Measurements from ENCODE around the gene CDK6. TPM values are rescaled to one million over a fixed set of nuclear protein-coding genes. Genes with fewer than 3 reads are reported as not detected.

Gene CDK6
- total and polyA plus RNA-seq, 4 donors, result 3.3 to 35.0 (median 12.0) TPM

DNA sequence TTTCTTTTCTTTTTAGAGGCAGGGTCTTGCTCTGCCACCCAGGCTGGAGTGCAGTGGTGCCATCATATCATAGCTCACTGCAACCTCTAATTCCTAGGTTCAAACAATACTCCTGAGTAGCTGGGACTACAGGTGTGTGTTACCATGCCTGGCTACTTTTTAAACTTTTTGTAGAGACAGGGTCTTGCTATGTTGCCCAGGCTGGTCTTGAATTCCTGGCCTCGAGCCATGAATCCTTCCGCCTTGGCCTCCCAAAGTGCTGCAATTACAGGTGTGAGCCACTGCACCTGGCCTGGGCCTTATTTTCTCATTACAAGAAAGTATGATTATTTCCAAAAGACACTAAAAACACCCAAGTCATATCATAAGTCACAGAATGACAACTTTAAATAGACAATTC is 106.6 kb downstream of the CDK6 start:
- Histone ChIP-seq H3K4me3 (ENCODE audit: low read depth in 1 of 3, low read length in 3 of 3) (no peak overlapping the region), H3K9me3 (ENCODE audit: control insufficient read depth in 4 of 4, low read length in 3 of 4) (no peaks in the 10 kb centered on the region), H3K27me3 (ENCODE audit: control insufficient read depth in 4 of 4, insufficient read depth in 4 of 4, low read length in 3 of 4) (no peaks in the 10 kb centered on the region), H3K27ac (ENCODE audit: low read depth in 1 of 2, low read length in 2 of 2) (no peak overlapping the region), H3K9ac (ENCODE audit: low read depth in 1 of 2, low read length in 2 of 2) (no peak overlapping the region), H3K4me1 (ENCODE audit: control insufficient read depth in 4 of 4, insufficient read depth in 4 of 4, low read length in 3 of 4) (no peaks in the 10 kb centered on the region), H3K36me3 (ENCODE audit: control insufficient read depth in 4 of 4, insufficient read depth in 3 of 4, low read depth in 1 of 4, low read length in 3 of 4) (peaks cover 0 to 6% (median 3%) of the 10 kb centered on the region in 4 donors)
- DNase-seq (ENCODE audit: low spot score), result no peak
- TF ChIP-seq JUND (IDR thresholded peaks at IDR 0.05) (no peak), FOXA1 (IDR thresholded peaks at IDR 0.05) (no peak), RAD21 (IDR thresholded peaks at IDR 0.05) (no peak), HNF4G (IDR thresholded peaks at IDR 0.05) (no peak), TAF1 (conservative IDR thresholded peaks at IDR 0.05) (no peak), SP1 (IDR thresholded peaks at IDR 0.05) (no peak), NR2F2 (IDR thresholded peaks at IDR 0.05) (no peak), GABPA (IDR thresholded peaks at IDR 0.05 in 1 of 2, conservative IDR thresholded peaks at IDR 0.05 in 1 of 2) (no peak), YY1 (IDR thresholded peaks at IDR 0.05) (no peak), HNF4A (conservative IDR thresholded peaks at IDR 0.05) (no peak), FOXA2 (IDR thresholded peaks at IDR 0.05) (no peak), EGR1 (IDR thresholded peaks at IDR 0.05; ENCODE audit: low read depth in 2 of 2) (no peak), RXRA (IDR thresholded peaks at IDR 0.05) (no peak)
- TF ChIP-seq, protein P1, sequence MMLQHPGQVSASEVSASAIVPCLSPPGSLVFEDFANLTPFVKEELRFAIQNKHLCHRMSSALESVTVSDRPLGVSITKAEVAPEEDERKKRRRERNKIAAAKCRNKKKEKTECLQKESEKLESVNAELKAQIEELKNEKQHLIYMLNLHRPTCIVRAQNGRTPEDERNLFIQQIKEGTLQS (IDR thresholded peaks at IDR 0.05), result no peak
- TF ChIP-seq, protein P2, sequence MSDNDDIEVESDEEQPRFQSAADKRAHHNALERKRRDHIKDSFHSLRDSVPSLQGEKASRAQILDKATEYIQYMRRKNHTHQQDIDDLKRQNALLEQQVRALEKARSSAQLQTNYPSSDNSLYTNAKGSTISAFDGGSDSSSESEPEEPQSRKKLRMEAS (IDR thresholded peaks at IDR 0.05), result no peak
- TF ChIP-seq, protein P3, sequence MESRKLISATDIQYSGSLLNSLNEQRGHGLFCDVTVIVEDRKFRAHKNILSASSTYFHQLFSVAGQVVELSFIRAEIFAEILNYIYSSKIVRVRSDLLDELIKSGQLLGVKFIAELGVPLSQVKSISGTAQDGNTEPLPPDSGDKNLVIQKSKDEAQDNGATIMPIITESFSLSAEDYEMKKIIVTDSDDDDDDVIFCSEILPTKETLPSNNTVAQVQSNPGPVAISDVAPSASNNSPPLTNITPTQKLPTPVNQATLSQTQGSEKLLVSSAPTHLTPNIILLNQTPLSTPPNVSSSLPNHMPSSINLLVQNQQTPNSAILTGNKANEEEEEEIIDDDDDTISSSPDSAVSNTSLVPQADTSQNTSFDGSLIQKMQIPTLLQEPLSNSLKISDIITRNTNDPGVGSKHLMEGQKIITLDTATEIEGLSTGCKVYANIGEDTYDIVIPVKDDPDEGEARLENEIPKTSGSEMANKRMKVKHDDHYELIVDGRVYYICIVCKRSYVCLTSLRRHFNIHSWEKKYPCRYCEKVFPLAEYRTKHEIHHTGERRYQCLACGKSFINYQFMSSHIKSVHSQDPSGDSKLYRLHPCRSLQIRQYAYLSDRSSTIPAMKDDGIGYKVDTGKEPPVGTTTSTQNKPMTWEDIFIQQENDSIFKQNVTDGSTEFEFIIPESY (IDR thresholded peaks at IDR 0.05), result no peak
- TF ChIP-seq, protein P4, sequence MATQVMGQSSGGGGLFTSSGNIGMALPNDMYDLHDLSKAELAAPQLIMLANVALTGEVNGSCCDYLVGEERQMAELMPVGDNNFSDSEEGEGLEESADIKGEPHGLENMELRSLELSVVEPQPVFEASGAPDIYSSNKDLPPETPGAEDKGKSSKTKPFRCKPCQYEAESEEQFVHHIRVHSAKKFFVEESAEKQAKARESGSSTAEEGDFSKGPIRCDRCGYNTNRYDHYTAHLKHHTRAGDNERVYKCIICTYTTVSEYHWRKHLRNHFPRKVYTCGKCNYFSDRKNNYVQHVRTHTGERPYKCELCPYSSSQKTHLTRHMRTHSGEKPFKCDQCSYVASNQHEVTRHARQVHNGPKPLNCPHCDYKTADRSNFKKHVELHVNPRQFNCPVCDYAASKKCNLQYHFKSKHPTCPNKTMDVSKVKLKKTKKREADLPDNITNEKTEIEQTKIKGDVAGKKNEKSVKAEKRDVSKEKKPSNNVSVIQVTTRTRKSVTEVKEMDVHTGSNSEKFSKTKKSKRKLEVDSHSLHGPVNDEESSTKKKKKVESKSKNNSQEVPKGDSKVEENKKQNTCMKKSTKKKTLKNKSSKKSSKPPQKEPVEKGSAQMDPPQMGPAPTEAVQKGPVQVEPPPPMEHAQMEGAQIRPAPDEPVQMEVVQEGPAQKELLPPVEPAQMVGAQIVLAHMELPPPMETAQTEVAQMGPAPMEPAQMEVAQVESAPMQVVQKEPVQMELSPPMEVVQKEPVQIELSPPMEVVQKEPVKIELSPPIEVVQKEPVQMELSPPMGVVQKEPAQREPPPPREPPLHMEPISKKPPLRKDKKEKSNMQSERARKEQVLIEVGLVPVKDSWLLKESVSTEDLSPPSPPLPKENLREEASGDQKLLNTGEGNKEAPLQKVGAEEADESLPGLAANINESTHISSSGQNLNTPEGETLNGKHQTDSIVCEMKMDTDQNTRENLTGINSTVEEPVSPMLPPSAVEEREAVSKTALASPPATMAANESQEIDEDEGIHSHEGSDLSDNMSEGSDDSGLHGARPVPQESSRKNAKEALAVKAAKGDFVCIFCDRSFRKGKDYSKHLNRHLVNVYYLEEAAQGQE (IDR thresholded peaks at IDR 0.05), result no peak
- WGBS, result 98% methylated on average over 2 of the region's 2 CpGs

DNA sequence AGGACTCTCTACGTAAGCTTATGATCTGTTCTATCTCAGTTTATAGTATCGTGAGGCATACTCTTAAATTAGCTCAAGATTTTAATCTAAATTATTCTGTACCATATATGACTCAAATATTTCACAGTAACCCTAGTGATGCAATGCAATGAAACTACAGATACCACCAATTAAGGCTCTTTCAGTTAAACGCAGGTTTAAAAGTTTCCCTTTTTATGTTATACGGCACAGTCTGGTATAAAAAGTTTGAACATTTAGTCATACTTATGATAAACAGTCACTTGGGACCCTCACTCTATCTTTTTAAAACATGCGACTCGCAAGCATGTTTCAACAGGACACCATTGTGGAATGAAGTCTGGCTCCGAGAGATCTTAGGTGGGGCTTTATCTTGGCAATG is 107.2 kb downstream of the CDK6 start:
- Histone ChIP-seq H3K27ac (ENCODE audit: low read depth in 1 of 2, low read length in 2 of 2) (no peak overlapping the region), H3K36me3 (ENCODE audit: control insufficient read depth in 4 of 4, insufficient read depth in 3 of 4, low read depth in 1 of 4, low read length in 3 of 4) (peaks cover 0 to 9% (median 3%) of the 10 kb centered on the region in 4 donors), H3K9ac (ENCODE audit: low read depth in 1 of 2, low read length in 2 of 2) (no peak overlapping the region), H3K4me3 (ENCODE audit: low read depth in 1 of 3, low read length in 3 of 3) (no peak overlapping the region), H3K4me1 (ENCODE audit: control insufficient read depth in 4 of 4, insufficient read depth in 4 of 4, low read length in 3 of 4) (no peaks in the 10 kb centered on the region), H3K9me3 (ENCODE audit: control insufficient read depth in 4 of 4, low read length in 3 of 4) (no peaks in the 10 kb centered on the region), H3K27me3 (ENCODE audit: control insufficient read depth in 4 of 4, insufficient read depth in 4 of 4, low read length in 3 of 4) (no peaks in the 10 kb centered on the region)
- WGBS, result 94% methylated on average over 7 of the region's 7 CpGs
- DNase-seq (ENCODE audit: low spot score), result no peak
- TF ChIP-seq TAF1 (conservative IDR thresholded peaks at IDR 0.05) (no peak), JUND (IDR thresholded peaks at IDR 0.05) (no peak), YY1 (IDR thresholded peaks at IDR 0.05) (no peak), FOXA2 (IDR thresholded peaks at IDR 0.05) (no peak), EGR1 (IDR thresholded peaks at IDR 0.05; ENCODE audit: low read depth in 2 of 2) (no peak), RAD21 (IDR thresholded peaks at IDR 0.05) (no peak), GABPA (IDR thresholded peaks at IDR 0.05 in 1 of 2, conservative IDR thresholded peaks at IDR 0.05 in 1 of 2) (no peak), HNF4G (IDR thresholded peaks at IDR 0.05) (no peak), SP1 (IDR thresholded peaks at IDR 0.05) (no peak), NR2F2 (IDR thresholded peaks at IDR 0.05) (no peak), FOXA1 (IDR thresholded peaks at IDR 0.05) (no peak), RXRA (IDR thresholded peaks at IDR 0.05) (no peak), HNF4A (conservative IDR thresholded peaks at IDR 0.05) (no peak)
- TF ChIP-seq, protein P1 (IDR thresholded peaks at IDR 0.05), result no peak
- TF ChIP-seq, protein P2 (IDR thresholded peaks at IDR 0.05), result no peak
- TF ChIP-seq, protein P3 (IDR thresholded peaks at IDR 0.05), result no peak
- TF ChIP-seq, protein P5, sequence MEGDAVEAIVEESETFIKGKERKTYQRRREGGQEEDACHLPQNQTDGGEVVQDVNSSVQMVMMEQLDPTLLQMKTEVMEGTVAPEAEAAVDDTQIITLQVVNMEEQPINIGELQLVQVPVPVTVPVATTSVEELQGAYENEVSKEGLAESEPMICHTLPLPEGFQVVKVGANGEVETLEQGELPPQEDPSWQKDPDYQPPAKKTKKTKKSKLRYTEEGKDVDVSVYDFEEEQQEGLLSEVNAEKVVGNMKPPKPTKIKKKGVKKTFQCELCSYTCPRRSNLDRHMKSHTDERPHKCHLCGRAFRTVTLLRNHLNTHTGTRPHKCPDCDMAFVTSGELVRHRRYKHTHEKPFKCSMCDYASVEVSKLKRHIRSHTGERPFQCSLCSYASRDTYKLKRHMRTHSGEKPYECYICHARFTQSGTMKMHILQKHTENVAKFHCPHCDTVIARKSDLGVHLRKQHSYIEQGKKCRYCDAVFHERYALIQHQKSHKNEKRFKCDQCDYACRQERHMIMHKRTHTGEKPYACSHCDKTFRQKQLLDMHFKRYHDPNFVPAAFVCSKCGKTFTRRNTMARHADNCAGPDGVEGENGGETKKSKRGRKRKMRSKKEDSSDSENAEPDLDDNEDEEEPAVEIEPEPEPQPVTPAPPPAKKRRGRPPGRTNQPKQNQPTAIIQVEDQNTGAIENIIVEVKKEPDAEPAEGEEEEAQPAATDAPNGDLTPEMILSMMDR (IDR thresholded peaks at IDR 0.05; ENCODE audit: low read depth, low read length, missing input control), result no peak

Data from liver (tissue), 9 donors.